Measurements from ENCODE around the gene GABRB1.
A peak's percentile ranks its signal among the peaks of the same experiment; 100 is the strongest.
"Not testable (repeated sequence)": the region's sequence is repeated elsewhere in the genome, so short reads cannot be mapped to it uniquely, and the experiment has no call there.

GABRB1 gene

DNA sequence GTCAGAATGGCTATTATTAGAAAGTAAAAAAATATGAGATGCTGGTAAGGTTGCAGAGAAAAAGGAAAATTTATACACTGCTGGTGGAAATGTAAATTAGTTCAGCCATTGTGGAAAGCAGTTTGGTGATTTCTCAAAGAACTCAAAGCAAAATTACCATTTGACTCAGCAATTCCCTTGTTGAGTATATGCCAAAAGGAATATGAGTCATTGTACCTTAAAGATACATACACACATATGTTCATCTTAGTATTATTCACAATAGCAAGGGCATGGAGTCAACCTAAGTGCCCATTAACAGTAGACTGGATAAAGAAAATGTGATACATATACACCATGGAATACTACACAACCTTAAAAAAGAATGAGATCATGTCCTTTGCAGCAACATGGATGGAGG is 284.0 kb downstream of the GABRB1 start:
- no peak for DNase-seq

GRCh38 chr4:47326025-47326424 is 294.7 kb downstream of the GABRB1 start:
- no peak for DNase-seq

GRCh38 chr4:47330866-47331265 is 299.5 kb downstream of the GABRB1 start:
- no peak for DNase-seq

DNA sequence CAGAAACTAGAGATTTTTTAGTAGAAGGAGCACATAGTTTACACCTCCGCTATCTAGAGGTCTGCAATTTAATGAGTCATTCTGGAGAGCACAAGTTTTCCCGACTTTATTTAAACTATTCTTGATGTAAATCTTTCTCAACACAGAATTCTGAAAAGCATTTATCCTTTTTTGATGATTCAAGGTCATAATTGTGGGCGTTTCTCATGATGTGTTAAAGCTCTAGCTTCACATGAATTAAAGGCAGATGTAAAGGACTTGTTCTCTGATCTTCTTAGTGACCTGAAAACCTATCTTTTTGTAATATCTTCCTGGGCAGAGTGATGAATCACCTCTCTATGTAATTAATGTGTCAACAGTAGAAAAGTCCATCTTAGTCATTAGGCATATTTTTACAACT is 303.3 kb downstream of the GABRB1 start:
- DNase-seq: no peak

- DNase-seq: no peak
Measured at GRCh38 chr4:47337893-47338292, 306.5 kb downstream of the GABRB1 start.

DNA sequence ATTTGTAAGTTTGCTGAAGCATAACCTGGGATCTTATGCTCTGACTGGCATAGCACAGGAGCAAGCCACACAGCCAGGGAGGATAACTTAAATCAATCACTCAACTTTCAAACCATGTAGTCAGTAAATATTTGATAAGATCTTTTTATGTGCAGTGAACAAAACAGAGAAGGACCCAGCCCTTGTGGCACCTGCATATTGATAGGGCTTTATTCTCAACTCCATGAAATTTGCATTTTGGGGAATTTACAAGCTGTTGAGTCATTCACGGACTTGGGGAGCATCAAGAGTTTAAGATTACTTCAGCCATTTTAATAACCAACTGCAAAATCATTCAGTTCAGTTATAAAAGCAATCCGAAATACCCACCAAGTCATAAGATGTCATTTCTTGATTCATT is 309.5 kb downstream of the GABRB1 start:
- no peak for DNase-seq

GRCh38 chr4:47342796-47343195 is 311.4 kb downstream of the GABRB1 start:
- DNase-seq: no peak

- DNase-seq: no peak
Measured at GRCh38 chr4:47349326-47349725, 318.0 kb downstream of the GABRB1 start.

- DNase-seq: no peak
Measured at GRCh38 chr4:47355568-47355967, 324.2 kb downstream of the GABRB1 start.

DNA sequence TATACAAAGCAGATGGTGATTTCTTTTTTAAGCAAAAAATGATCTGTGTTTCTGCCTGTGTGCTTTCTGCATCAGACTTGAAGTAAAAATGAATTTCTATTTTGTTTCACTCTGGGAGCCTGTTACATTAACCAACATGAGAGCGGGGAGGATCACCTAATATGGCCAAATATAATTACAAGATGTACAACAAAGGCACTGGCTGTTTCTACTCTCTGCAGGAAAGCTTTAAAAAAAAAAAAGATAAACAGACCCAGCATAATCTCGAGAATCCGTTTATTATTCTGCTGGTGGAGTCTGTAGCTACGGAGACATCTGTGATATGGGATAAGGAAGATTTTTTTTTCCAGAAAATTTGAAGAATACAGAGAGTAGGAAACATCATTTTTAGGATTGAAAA is 328.5 kb downstream of the GABRB1 start:
- DNase-seq: no peak

DNA sequence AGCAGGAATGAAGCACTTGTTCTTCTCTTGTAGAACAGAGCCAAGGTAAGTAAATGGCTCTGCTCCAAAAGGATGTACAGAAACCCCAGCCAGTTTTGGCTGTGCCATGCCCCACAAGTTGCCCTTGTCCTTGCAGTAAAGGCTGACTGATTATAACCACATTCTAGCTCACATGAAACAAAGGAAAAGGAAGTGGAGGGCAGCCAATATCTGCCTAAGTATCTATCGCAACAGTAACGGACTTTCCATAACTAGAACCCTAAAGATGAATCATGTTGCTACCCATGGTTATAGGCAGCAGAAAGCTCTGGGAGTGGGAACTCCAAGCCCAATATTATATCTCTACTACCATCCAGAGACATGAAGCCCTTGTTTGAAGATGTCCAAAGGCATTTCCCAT is 336.4 kb downstream of the GABRB1 start:
- no peak for DNase-seq

GRCh38 chr4:47368211-47368610 is 336.8 kb downstream of the GABRB1 start:
- DNase-seq: no peak

- DNase-seq: peak; percentile 76
Measured at GRCh38 chr4:47372561-47372960, 341.2 kb downstream of the GABRB1 start.

DNA sequence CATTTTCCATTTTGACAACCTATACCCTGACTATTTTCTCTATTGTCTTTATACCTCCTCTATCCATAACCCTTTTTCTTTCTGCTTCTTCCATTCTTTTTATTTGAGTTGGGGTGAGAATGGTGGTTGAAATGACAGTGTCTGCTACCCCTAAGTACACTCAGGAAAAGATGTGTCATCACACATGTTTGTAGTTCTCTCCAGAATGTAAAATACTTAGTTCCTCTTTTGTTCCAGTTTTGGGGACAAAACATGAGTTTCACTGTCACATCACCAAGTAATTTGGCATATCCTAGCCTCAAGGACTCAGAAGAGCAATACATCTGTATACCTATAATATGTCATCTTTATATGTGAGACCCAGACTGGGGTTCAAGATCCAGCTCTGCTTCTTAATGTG is 341.8 kb downstream of the GABRB1 start:
- DNase-seq: no peak

- no peak for DNase-seq
Measured at GRCh38 chr4:47373709-47374108, 342.3 kb downstream of the GABRB1 start.

GRCh38 chr4:47374477-47374876 is 343.1 kb downstream of the GABRB1 start:
- DNase-seq: peak; percentile 75

- DNase-seq: not testable (repeated sequence)
Measured at GRCh38 chr4:47378021-47378530, 346.7 kb downstream of the GABRB1 start.

GRCh38 chr4:47381172-47381571 is 349.8 kb downstream of the GABRB1 start:
- no peak for DNase-seq

DNA sequence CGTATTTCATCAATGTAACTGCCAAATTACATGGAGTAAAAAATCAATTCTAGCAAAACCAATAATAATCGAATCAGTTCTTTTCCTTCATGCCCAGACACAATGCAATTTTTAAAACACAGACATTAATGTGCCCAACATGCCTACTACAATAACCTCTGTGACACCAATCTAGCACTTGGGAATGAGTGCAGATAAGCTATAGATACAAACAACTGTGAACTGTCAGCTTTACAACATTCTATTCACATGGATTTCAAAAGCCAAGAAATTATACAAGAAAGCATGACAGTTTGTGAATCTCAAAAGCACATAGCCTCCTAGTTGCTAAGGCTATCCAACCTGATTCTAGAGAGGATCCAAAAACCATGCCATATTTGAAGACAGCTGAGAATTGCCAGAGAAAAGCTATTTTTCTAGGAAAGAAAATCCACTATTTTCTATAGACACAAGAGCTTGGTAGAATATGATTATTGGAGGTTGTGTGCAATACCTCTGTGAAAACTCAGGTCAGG is 351.5 kb downstream of the GABRB1 start:
- DNase-seq: no peak

GRCh38 chr4:47383829-47384427 is 352.6 kb downstream of the GABRB1 start:
- peak; percentile 53 for DNase-seq

GRCh38 chr4:47386146-47386545 is 354.8 kb downstream of the GABRB1 start:
- no peak for DNase-seq

GRCh38 chr4:47386561-47387235 is 355.3 kb downstream of the GABRB1 start:
- DNase-seq: no peak

DNA sequence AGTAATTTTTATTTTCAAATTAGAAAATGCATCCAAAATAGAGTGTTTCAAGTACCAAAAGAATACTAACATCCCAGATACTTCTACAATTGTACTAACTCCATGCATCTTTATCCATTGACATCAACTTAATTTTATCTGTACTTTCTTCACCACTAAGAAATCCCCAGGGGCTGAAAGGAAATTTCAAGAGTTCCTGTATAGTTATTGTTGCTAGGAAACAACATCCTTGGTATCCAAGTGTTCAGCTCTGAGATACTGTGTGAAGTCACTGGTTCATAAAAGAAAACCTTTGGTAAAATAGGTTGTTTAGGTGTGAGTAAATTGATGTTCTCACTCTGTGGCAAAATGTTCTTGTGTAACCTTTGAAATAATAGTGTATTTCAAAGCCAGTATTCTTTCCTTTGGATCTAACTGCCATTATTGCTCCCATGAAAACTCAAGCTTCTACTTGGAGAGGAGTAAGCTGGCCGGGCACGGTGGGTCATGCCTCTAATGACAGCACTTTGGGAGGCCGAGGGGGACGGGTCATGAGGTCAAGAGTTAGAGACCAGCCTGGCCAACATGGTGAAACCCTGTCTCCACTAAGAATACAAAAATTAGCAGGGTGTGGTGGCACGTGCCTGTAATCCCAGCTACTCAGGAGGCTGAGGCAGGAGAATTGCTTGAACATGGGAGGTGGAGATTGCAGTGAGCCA is 359.2 kb downstream of the GABRB1 start:
- DNase-seq: no peak

- no peak for DNase-seq
Measured at GRCh38 chr4:47391256-47391655, 359.9 kb downstream of the GABRB1 start.

Data from NCI-H446 treated with DMSO at 0.1 percent for 48 hours (cell line).